Bone marrow (tissue), 2 donors: ENCODE results near the gene HBEGF.

ENCODE experiments used
- DNase-seq, 2 donors: peaks; one replicate each; lab custom pipeline; 2025; lab: John Stamatoyannopoulos, UW

HBEGF gene, protein sequence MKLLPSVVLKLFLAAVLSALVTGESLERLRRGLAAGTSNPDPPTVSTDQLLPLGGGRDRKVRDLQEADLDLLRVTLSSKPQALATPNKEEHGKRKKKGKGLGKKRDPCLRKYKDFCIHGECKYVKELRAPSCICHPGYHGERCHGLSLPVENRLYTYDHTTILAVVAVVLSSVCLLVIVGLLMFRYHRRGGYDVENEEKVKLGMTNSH

DNA sequence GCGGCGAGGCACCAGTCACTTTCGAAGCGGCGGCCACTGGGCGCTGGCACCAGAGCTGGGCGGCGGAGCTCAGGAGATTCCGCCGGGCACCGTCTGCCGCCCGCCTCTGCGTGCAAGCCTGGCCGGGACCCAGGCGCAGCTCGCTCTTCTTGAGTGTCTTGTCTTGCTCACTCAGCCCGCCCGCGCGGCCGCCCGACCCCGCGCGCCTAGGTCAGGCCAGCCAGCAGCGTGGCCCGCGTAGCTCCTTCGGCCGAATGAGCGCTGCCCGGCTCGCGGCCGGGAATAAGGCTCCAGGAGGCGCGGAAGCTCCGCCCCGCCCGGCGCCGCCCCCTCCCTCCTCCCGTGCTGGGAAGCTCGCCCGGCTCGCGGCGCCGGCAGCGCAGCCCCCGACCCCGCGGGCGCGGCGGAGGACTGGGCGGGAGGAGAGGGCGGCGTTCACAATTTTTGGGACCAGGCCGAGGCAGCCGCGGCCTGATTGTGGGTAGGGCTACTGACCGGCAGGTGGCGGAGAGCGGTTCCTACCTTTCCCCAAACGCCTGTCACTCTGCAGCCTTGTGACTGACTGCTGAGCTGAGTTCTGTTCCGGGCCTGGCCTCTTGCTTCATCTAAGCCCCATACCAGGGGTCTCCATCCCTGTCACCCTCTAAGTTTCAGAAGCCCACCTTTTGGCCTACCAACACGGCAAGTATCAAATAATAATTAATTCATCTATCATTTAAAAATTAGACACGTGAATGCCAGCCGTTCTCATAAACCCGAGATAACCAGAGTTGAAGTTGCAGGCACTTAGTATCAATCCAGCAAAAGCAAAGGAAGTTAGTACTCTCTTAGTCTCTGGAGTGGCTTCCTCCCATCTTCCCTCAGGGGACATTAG is at the start of gene HBEGF:
Gene HBEGF, minus strand, starts transcription at position 256 of the 874 bp plus-strand sequence. CDS start 275 bp downstream, outside the sequence.
- DNase-seq = peak in 1 of 2 donors; percentile 63

DNA sequence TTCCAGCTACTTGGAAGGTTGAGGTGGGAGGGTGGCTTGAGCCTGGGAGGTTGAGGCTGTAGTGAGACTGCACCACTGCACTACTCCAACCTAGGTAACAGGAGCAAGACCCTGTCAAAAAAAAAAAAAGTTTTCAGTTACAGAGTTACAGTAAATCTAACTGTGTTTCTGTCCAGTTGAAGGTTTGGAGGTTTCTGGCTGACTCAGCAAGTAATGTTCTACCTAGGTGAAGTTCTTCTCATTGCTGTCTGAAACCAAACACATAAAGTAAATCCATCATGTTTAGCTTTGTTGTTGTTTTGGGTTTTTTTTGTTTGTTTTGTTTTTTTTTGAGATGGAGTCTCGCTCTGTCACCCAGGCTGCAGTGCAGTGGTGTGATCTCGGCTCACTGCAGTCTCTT is 47.3 kb upstream of the HBEGF start:
- no peak for DNase-seq

DNA sequence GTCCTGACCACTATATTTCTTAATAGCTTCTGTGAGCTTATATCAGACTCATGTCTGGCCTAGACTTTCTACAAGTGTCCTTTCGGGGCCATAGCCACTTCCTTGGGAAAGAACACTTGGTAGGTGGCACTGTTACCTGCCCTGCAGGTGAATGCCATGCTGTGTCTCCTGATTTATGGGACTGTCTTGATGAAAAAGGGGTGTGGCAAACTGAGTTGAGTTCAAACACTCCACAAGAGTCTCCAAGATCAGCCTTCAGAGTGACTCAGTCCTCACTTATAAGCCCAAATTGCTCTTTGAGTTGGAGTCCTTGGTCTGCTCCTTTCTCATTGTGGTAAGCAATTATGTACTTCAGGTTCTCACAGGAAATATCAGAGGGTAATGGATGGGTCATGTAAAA is 45.3 kb upstream of the HBEGF start:
- no peak for DNase-seq

DNA sequence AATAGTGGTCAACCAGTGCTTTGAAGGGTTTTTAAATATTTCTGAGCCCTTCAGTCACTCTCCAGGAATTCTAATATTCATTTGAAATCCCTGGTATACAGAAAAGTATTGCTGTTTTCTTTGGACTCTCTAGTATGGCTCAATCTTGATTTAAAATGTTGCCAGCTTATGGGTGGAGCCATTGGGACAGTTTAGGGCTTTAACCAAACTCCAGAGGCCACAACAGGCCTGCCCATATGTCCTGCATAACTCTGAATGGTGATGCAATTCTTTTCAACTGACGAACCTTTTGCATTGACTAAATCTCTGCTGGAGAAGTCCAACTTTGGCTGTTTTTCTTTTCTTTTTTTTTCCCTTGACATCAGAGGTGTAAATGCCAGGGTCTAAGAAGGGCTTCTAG is 44.9 kb upstream of the HBEGF start:
- DNase-seq = no peak

DNA sequence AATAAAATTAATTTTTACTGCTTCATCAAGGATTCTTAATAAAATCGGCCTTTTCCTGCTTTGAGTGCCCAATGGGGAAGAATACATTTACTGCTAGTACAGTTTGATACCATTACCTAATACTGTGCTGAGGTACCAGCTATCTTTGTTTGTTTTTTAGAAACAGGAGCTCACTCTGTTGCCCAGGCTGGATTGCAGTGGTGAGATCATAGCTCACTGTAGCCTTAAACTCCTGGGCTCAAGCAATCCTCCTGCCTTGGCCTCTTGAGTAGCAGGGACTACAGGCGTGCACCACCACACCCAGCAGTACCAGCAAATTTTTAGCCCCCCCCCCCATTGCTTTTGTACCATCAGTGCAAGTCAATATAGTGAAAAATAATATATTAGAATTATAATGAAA is 41.6 kb upstream of the HBEGF start:
- DNase-seq = no peak

DNA sequence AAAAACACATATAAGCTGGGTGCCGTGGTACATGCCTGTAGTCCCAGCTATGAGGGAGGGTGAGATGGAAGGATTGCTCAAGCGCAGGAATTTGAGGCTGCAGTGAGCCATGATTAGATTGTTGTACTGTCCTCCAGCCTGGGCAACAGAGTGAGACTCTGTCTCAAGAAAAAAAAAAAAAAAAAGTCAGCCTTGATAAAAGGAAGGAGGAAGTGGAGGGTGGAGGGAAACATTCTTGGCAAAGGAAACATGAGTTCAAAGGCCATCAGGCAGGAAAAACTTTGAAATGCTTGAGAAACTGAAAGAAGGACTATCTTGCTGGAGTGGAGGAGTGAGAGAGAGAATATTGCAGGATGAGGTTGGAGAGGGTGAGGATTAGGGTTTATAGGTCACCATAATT is 36.9 kb upstream of the HBEGF start:
- no peak for DNase-seq

DNA sequence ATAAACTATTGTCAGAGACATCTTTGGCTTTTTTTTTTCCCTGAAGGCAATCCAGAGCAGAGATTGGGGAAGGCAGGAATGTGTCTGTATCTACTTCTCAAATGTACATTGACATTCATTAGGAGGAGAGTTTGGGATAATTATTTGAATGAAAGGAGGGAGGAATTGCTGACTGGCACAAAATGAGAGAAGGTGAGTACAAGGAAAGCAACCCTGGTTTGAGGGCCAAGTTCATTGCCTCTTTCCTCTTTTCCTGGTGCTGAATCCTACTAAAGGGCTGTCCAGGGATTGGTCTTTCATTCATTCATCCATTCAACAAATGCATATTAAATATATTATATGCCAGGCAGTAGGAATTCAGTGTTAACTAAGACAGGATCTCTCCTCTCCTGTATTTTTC is 36.5 kb upstream of the HBEGF start:
- no peak for DNase-seq

DNA sequence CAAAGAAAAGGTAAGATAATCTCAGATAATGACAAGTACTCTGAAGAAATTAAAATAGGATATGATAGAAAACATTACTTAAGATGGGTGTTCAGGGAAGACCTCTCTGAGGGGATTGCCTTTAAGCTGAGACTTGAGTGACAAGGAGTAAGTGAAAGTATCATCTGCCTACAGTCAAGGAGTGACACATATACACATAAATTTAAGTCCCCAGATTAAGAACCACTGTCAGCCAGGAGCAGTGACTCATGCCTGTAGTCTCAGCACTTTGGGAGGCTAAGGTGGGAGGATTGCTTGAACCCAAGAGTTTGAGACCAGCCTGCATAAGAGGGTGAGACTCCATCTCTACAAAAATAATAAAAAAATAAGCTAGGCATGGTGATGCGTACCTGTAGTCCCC is 35.6 kb upstream of the HBEGF start:
- no peak for DNase-seq

DNA sequence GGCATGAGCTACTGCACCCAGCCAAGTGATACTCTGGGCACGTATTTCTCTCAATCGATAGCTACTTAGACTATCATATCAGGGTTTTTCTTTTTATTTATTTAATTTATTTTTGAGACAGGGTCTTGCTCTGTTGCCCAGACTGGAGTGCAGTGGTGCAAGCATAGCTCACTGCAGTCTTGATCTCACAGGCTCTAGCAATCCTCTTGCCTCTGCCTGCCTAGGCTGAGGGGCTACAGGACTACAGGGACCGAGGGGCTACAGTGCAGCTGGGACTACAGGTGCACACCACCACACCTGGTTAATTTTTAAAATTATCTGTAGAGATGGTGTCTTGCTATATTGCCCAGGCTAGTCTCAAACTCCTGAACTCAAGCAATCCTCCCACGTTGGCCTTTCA is 34.9 kb upstream of the HBEGF start:
- no peak for DNase-seq

DNA sequence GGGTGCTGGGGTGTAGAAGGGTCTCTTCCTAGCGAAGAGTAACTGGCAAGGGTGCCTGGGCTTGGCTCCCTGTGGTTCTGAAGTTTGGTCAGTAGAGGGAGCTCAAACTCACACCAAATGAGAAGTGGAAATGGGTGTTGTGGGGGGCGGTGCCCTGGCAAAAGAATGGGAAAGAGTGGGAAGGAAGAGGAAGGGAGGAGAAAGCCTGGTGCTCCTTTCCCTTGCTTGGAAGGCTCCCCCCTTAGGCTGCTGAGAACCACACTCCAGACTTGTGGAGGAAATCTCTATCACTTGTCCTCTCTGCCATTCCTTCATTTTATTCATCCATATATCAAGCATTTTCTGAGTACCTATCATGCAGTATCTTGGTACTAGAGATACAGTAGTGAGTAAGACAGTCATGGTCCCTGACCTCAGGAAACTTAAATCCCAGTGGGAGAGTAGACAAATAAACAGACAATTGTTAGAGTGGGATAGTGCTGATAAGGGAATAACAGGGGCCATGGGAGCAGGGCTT is 26.6 kb upstream of the HBEGF start:
- no peak for DNase-seq

DNA sequence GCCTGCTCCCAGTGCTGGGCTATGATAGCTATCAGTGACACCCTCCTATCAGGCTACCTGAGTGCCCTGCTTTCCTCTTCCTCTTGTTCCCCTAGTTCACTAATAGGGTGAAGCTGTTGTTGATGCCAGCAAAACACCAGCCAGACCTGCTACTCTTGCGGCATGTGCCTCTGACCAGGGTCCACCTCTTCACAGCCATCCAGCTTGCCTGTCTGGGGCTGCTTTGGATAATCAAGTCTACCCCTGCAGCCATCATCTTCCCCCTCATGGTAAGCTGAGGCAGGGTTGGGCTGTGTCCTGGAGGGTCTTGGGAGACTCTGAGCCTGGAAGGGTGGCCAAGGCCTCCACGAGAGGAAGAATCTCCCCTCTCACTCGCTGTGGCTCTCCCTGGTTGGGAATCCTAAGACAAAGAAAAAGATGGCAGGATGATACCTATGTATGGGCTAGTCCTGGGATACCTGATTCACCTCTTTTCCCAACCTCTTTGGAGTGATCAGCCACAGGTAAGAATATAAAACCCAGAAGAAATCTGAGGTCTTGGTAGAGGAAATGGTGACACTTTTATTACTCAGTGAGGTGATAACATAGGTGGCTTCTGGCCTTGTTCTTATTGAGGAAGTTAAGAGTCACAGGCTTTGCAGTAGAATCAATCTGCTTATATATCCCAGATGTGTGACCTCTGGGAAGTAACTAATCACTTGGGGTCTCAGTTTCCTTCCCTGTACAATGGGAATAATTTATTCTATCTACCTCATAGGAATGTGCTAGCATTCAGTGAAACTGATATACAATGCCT is 25.2 kb upstream of the HBEGF start:
- DNase-seq = no peak

DNA sequence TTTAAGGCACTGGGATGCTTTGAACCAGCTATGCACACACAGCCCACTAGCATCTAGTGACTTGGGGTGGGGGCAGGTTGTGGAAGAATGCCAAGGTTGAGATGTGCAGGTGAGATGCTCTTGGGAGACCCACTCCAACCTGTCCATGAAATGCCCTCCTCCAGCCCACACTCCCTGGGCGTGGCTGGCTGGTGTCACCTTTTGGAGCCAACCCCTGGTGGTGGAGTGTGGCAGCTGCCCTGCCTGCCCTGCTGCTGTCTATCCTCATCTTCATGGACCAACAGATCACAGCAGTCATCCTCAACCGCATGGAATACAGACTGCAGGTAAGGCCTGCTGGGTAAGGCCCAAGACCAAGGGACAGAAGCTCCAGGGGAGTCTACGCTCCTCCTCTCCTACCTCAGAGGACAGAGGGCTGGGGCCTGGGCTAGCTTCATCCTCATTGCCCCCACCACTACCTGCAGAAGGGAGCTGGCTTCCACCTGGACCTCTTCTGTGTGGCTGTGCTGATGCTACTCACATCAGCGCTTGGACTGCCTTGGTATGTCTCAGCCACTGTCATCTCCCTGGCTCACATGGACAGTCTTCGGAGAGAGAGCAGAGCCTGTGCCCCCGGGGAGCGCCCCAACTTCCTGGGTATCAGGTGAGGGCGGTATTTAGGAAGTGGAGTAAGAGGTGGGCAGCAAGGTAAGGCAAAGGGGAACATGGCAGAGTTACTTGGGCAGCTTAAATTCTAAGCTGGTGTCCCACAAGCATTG is 21.0 kb upstream of the HBEGF start:
- no peak for DNase-seq

DNA sequence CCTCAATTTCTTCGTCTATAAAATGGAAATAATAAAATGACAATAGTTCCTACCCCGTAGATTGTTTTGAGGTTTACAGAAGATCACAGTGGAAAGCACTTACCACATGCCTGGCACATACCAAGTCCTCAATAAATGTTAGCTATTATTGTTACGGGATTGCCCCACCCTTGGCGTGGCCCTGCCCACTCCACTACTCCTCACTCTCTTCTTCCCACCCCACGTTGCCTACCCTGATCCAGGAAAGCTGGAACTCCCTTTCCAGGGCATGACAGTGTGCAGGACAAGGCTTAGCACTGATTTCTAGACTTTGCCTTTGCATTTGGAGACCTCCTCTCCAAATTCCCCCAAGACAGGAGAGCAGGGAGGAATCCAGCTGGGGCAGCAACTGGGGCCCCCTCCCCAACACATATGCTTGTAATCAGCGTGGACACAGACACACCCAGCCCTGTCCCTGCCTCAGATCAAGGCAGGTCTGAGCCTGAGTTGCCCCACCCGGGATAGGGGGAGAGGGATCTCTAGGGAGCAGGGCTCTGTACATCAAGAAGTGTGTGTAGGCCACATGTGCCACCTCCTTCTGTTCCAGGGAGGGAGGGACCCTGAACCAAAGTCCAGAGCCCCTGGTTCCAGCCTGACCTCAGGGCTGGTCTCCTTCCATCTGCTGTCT is 20.3 kb upstream of the HBEGF start:
- DNase-seq = no peak

DNA sequence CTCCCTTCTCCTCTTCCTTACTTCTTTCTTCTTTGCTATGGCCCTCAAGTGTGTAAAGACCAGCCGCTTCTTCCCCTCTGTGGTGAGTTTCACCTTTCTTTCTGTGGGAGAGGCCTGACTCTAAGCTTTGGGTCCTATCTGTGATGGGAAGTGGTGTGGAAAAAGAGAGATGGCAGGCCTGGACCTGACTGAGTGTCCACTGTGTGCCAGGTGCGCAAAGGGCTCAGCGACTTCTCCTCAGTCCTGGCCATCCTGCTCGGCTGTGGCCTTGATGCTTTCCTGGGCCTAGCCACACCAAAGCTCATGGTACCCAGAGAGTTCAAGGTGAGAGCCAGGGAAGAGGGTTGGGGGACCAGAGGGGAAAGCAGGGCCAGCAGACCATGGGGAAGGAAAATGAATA is 19.5 kb upstream of the HBEGF start:
- no peak for DNase-seq

DNA sequence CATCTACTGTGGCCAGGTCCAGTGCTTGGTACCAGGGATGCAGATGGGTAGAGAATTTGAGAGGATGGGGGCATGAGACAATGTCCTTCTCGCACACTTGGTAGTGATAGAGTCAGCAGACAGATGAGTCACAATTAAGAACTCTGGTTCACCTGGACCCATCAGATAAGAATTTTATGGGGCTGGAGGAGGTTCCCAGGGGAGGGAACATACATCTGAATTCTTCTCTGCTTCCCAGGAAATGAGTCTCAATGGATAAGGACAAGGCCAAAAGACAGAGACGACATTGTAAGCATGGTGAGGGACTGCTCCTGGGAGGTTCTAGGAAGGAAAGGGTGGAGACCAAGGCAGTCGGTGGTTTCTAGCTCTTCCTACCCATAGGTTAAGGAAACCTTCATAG is 18.9 kb upstream of the HBEGF start:
- DNase-seq = no peak

DNA sequence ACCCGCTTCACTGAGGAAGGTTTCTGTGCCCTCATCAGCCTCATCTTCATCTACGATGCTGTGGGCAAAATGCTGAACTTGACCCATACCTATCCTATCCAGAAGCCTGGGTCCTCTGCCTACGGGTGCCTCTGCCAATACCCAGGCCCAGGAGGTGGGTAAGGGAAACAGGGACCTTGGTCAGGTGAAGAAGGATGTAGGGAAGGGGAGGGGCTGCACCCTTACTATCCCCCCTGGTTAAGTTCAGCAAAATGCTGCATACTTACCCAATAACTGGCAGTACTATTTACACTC is 18.0 kb upstream of the HBEGF start:
- DNase-seq = no peak

DNA sequence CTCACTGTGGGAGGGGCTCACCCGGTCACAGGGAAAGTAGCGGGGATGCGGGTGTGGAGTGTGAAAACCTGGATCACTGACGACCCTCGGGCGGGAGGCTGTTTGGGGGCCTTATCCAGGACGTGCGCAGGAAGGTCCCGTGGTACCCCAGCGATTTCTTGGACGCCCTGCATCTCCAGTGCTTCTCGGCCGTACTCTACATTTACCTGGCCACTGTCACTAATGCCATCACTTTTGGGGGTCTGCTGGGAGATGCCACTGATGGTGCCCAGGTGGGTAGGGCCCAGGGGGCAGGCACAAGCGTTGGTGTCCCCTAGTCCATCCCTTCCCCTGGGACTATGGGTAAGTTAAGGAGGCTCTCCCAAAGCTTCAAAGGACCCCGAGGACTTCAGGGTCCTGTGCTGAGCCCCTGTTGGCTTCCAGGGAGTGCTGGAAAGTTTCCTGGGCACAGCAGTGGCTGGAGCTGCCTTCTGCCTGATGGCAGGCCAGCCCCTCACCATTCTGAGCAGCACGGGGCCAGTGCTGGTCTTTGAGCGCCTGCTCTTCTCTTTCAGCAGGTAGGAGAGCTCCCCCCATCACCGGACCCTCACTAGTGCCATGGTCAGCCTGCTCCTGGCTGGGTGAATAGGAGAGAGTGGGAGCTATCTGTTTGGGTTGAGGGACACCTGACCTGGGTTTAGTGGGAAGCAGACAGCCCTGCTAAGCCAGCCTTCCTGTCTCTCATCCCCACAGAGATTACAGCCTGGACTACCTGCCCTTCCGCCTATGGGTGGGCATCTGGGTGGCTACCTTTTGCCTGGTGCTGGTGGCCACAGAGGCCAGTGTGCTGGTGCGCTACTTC is 17.4 kb upstream of the HBEGF start:
- DNase-seq = no peak

DNA sequence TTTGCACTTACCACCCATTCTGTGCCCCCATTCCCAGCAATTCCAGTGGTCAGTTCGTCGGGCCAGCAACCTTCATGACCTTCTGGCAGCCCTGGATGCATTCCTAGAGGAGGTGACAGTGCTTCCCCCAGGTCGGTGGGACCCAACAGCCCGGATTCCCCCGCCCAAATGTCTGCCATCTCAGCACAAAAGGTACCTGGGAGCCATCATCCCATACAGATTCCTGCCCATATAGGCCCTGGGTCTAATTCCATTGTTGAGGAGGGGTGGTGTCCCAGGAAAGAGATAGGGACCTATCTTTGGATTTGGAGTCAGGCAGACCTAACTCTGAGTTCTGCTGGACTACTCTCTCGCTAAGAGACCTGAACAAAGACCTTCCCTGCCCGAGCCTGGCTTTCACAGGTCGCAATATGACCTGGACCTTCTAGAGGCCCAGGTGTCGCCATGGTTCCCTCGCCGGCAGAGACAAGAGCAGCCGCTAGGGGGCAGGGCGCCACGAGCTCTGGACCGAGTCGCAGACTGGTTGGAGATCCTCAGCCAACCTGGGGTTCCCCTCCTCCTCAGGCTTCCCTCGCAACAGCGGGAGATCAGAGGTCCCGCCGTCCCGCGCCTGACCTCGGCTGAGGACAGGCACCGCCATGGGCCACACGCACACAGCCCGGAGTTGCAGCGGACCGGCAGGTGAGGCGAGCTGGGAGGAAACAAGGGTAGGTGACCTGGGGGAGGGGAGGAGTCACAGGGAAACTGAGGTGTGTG is 16.6 kb upstream of the HBEGF start:
- peak; percentile 32 to 57 for DNase-seq

DNA sequence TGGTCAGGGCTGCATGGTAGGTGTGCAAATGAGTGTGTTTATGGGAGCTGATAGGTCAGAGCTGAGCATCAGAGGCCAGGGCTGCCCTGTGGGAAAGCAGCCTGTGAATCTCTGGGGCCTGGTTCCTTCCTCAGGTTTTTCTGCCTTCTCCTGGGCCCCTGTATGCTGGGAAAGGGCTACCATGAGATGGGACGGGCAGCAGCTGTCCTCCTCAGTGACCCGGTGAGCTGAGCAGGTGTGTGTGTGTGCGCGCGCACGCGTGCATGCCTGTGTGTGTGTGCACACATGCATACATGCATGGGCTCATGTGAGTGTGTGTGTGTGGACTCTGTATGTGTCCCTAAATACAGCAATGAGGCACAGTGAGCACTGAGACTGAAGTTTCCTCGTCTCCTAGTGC is 15.9 kb upstream of the HBEGF start:
- no peak for DNase-seq

DNA sequence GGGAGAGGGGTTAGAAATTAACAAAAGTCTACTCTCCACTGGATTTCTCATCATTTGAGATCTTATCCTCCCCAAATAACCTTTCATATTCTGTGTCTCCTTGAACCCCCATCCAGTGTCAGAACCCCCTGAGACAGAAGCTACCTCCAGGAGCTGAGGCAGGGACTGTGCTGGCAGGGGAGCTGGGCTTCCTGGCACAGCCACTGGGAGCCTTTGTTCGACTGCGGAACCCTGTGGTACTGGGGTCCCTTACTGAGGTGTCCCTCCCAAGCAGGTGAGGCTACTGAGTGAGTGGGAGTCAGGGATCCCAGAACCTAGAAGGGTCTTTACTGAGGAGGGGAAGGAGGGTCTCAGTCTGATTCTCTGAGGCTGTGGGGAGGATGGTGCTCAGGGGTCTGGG is 15.5 kb upstream of the HBEGF start:
- DNase-seq = no peak
